GM18520 (cell line): Measurements from ENCODE around the gene MACROD2.

ENCODE experiments used
- ATAC-seq: cut with Tn5 transposase; IDR thresholded peaks from one replicate; pipeline ENCODE4 v1.9.1; 2021; ENCODE audit not compliant: unreplicated experiment

The MACROD2 gene

DNA sequence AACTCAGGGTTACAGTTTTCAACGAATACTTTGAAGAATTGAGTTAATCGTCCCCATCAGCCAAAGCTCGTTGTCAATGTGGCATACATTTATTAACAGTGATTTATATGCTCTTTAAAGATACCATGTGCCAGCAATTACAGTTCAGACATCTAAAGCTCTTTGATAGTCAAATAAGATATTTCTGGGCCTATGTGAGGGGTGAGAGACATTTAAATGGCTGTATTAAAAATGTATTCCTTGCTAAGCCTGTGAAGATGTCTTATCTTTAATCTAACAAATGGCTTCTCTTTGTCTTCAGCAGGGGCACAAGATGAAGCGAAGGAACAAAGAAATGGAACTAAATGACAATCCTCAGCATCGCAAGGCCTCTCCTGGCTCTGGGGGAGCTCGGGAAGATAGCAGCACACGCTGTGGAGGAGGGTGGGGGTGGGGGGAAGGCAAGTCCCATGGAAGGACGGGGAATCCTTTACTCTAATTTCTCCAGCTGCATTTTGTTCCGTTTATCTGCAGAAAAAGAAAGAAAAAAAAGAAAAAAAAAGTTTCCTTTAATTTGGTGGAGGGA lies 2054.3 kb downstream of the MACROD2 start:
- no peak for ATAC-seq

DNA sequence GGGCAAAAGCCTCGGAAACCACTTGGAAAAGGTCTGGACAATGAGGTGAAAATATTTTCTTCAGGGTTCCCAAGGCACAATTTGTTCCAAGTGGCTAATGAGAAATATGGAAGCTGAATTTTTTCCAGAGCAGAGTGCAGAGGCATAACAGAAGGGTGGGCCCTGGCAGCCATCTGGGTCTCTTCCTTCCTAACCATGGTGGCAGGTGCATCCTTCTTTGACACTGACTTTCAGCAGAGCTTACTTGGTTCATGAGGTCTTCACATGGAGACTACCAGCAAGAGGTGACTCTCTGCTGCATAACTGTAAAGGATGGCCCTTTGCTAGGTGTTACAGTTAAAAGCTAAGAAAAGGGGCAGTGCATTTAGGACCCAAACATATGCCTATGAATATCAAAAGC lies 2055.1 kb downstream of the MACROD2 start:
- no peak for ATAC-seq

DNA sequence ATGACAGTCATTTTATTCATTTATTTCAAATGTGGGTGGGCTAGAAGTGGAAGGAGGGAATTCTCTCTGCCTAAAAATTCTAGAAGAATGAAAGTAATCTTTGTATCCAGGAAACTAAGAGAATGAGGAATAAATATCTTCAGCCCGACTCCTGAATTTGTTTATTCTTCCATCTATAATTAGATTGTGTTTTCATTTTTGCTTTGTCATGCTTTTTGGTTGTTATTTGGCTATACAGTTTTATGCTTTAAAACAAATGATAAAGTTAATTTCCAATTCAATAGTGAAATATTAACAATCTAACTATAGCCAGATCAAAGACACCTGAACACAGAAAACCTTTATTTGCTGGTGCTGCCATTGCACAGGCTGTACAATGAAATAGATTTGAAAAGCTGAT lies 2056.7 kb downstream of the MACROD2 start:
- no peak for ATAC-seq

DNA sequence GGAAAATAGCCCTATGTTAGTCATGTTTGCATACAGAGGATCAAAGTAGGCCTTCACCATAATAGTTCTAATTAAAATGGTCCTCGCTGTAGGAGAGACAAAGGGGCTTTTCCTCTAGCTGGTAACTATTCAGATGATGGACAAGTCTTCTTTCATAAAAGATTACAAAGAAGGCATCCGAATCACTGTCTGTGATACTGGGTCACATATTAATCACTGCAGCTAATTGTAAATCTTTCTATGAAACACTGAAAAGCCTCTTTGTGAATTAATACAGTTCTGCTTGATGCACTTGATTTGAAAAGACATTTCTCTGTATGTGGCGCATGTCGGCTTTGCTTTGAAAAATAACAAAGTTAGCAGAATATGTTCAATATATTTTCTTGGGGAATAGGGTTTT lies 2057.1 kb downstream of the MACROD2 start:
- no peak for ATAC-seq

DNA sequence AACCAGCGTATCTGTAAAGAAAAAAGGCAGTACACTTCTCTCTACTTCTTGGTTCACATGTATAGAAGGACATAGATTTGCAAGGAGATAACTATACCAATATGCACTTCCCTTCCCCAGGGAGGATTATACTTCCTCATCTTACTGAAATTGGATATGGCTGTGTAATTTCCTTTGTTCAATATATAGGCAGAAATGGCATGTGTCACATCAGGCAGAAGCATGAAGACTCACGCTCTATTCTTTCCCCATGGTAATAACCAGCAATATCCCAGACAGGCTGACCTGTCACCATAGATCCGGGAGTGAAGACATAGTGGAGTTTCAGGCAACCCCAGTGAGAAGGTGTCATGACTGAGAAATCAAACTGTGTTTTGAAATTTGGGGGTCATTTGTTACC lies 2059.7 kb downstream of the MACROD2 start:
- ATAC-seq = no peak

DNA sequence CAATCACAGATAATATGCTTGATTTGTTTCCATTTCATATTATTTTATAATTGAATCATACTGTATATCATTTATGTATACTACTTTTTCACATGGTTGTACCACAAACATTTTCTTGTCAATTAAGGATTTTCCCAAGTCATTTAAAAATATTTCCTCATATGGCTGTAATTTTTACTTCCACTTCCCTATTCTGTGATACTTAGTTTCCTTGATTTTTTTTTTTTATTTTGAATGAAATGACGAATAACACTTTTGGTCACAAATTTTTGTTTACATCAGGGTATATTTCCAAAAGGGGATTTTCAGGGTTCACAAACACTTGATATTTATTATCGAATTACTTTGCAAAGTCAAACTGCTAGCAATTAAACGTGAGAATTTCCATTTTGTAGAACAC lies 2062.3 kb downstream of the MACROD2 start:
- ATAC-seq = no peak

DNA sequence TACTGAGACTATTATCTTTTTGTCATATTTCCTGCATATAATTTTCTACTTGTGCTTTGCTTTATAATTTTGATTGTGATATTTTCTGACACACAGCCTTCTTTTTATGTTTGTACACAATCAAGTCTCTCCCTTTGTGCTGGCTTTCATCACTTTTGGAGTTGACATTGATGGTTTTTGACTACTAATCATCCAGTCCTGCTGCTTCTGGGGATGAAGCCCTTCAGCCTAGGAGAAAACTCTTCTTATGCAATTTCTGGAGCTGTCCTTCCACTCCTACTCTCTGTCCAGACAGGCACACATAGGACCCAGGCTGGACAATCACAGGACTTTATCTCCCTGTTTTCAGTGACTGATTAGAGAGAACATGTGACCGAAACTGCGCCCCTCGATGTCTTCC lies 2063.0 kb downstream of the MACROD2 start:
- no peak for ATAC-seq

DNA sequence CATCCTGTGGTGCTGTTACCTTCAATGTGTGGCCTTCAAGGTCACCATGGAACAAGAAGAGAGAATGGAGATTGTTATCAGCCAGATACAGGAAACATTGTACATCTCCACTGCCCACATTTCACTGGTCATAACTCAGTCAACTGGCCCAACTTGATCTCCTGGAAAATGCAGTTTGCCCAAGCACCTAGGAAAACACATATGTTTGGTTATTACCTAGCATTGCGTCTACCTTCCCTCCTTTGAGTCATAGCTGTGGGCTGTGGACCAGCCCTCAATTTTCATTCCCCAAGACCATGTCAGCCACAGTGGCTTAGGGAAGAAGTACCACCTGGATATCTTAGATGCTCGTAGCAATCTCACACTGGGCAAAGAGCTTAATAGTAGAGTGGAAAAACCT lies 2064.5 kb downstream of the MACROD2 start:
- ATAC-seq = no peak

DNA sequence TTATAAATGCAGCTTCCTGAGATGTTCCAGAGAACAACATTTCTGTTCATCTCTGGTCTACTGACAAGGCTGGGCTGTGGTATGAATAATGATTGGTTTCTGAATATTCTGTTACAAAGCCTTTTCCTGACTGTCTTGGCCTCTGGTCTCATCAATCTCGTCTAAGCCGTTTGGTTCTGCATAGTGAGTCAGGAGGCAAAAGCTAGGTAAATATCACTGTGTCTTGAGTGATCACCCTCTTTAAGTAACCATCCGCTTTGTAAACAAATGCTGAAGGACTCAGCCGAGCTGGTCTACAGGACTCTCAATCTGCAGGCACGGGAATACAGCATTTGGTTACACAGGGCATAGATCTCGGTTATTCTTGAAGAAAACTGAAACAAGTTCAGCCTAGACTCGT lies 2066.0 kb downstream of the MACROD2 start:
- ATAC-seq = no peak

DNA sequence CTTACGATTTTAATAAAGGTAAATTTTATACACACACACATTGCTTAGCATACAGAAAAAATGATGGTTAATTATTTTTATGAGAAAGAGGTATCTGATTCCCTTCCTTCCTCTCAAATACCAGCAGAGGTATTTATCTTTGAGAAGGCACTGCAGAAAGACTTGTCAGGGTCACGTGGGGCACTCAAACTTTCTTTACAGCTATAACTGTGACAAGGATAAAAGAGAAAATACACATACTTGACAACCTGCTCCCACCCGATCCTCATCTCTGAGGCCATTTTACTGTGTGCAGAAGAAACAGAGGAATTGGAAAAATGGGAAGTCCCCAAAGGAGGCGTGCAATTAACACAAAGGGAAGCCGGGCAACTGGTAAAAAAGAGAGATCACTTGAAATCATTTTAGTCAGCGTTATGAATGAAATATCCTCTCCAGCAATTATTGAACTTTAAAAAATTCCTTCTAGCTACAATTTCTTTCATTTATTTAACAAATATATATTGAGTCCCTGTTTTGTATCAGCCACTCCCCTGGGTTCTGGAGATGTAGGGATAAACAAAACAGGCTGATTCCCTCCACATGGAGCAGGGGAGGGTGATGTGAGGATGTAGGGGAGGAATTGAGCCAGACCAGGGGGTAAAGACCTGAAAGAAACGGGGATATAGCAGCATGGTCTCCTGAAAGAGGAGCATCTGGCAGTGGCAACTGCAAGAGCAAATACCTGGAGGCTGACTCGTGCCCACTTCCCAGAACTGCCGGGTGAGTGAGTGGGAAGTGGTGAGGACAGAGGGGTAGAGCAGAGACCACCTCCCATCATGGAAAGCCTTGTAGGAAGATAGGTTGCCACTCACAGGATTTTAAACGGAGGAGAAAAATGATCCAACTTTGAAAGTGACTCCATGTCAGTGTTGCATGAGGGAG lies 2067.6 kb downstream of the MACROD2 start:
- no peak for ATAC-seq

DNA sequence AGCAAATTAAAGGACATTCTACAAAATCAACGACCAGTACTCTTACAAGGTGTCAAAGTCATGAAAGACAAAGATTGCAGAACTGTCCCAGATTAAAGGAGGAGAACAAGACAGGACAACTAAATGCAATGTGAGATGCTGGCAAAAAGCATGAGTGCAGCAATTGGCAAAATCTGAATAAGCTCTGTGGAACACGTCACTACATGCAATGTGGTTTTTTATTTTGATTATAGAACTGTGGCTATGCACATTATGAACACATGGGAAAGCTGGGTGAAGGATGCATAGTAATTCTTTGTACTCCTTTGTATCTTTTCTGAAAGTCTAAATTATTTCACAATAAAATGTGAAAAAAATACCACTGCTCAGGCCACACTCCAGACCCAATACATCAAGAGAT lies 2068.6 kb downstream of the MACROD2 start:
- no peak for ATAC-seq

DNA sequence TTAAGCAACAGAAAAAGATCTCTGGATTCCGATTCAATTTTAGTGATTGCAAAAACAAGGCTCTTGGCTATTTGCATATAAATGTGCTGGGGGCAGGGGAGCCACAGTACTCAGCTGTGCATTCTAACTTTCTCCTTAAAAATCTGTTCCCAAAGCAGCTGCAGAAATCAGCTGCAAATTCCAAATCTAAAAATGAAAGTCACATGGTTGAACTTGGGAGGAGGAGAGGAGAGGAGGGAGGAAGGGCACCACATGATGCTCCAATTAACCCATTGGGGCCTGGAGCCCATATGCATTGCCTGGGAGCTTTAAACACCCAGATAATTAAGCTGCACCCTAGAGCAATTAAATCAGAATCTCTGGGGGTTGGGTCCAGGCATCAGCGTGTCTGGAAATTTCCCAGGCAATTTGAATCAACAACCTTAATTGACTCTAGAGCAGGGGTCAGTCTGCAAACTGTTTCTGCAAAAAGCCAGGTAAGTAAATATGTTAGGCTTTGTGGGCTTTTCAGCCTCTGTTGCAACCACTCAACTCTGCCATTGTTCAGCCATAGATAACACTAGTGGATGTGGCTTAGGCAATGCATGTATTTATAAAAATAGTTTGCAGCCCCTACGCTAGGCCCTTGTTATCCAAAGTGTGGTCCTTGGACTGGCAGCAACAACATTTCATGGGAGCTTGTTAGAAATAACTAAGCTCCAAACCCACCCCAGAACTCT lies 2069.8 kb downstream of the MACROD2 start:
- no peak for ATAC-seq

DNA sequence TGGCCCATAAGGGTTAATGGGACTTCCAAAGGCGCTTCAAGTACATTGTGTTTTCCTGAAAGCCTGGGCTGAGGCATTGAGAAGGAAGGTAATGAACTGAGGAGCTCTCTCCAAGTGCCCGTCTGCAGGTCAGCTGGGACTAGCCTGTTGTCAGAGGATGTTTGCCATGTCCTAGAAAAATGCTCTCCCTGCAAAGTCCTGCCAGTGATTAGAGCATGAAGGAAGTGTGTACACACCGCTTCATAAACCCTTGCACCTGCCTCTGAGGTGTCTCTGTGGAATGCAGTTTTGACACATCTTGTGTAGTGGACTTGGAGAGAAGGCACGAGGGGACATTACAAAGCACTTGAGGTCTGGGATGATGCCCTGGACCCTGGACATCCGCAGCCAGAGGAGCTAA lies 2071.3 kb downstream of the MACROD2 start:
- no peak for ATAC-seq

DNA sequence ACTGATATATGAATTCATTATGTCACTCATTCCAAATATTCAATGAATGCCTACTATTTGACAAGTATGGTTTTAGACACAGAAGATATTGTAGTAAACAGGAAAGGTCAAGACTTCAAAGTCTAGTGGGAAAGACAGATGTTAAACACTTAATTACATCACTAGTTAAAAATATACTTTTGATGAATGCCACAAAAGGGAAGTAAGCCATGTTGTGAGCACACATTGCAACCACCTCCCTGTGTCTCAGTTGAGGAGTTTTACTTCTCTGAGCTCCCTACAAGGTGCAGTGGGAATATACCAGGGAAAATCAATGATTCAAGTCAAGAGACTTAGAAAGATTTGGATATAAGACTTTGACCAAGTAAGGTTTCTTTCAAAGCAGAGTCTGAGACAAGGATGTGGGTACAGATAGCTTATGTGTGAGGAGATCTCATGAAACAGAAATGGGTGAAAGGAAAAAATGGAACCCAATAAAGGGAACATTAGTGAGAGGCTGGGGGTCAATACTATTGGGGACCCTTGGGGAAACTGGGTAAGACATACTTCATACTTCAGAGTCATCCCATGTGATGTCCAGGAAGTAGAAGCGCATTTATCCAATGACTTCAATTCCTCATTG lies 2074.2 kb downstream of the MACROD2 start:
- ATAC-seq = peak; percentile 92

DNA sequence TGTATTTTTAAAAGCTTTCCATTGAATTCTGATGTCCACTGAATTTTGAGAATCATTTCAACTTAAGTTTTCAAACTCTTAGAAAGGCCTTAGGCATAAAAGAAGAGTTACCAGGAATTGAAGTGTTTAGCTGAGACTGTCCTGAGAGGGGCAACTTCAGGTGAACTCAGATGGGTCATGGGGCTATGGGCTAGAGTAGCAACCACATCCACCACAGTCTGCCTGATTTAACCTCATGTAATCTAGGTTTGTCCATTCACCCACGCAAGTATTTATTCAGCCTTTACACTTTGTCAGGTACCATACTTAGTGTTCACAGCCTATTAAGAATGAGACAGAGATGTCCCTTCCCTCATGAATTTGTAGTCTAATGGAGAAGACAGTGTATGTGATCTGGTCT lies 2076.9 kb downstream of the MACROD2 start:
- no peak for ATAC-seq

DNA sequence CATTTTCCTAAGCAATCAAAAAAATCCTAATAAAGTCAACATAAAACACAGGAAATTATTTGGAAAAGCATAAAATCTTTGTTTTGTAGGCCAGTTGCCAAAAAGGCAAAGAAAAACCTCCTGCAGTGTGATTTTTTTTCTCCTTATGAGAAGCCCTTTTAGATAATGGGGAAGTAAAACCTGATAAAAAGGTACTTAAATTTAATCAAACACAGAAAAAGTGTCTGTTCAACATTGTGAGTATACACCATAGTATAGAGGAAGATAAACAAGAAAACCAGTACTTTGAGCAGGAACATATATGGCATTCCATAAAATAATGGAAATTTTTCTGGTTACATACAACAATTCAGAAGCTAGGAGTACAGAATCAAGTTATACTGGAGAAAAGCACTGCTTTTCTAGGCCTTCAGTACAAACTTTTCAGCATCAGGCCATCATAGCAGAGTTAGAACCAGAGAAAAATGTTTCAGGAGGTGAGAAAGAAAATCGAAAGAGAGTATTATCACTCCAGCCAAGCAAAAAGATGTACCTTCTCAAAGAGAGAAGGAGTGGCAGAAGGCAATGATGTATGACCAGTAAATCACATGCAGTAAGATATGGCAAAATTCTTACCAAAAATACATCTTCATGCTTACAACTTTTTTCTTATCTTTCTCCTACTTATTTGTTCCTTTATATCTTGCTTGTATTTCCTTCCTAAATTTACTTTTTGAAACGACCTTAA lies 2083.0 kb downstream of the MACROD2 start:
- ATAC-seq = no peak

DNA sequence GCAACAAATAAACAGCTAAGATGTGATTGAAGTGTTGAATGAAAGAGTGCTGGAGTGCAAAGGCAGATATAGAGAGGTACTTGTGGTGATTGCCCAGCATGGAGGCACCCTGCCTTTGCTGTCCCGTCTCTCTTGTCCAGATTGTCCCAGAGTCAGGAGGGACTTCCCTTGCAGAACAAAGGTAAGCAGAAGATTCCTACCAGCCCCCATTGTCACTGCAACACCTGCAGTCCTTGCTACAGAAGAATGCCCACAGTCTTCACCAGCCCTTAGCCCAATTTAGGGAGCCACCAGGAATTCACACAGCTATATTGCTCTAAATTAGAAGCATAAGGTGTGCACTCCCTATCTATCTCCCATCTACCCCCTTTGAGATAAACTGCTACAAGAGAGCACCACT lies 2086.1 kb downstream of the MACROD2 start:
- no peak for ATAC-seq

DNA sequence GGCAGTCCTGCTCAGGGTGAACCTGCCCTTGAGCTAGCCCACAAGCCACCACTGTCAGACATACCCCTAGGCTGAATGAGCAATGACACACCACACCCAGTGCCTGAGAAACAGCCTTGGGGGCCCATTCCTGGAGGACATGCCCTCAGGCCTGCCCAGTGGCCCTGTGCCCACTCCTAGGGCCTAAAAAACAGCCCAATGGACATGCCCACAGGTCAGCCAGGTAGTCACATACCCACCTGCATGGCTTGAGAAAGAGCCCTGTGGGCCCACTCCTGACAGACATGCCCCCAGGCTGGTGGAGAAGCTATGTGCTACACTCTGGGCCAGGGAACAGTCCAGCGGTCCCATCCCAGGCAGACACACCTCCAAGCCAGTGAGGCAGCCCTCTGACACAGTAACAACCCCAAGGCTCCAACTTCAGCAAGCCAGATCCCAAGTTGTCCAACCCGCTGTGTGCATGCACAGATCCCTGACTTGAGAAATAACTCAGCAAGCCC lies 2086.8 kb downstream of the MACROD2 start:
- ATAC-seq = no peak

DNA sequence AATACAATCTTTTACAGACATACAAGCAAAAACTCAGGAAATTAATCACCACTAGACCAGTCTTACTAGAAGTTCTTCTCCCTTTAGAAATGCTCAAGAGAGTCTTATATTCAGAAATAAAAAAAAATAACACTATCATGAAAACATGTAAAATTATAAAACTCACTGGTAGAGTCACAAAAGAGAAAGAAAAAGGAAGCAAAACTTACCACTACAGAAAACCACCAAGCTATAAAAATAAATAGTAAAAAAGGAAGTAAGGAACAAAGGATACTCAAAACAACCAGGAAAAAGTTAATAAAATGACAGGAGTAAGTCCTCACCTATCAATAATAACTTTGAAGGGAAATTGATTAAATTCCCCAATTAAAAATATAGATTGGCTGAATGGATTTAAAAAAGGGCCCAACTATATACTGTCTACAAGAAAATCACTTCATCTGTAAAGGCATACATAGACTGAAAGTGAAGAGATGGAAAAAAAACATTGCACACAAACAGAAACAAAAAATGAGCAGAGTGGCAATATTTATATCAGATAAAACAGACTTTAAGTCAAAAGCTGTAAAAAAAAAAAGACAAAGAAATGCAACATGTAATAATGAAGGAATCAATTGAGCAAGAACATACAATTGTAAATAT lies 2088.4 kb downstream of the MACROD2 start:
- ATAC-seq = no peak

DNA sequence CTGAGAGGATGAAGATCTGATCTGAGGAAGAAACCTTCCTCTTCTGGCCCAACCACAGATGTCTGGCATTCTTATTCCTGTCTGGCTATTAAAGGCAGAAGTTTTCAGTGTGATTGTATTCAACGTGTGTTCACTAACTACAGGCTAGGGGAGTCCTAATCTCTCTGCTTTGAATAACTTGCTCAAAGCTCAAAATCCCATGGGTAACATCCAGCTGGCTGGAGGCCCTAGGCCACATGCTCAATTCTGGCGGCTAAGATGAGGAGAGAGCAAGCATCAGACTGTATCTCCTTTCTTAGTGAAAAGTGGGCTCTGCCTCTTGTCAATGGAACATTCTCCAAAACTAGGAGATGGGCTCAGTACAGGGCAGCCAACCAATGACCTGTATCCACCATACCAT lies 2099.9 kb downstream of the MACROD2 start:
- no peak for ATAC-seq
